ENCODE measurements around the gene JAK1. TPM values are rescaled to one million over a fixed set of nuclear protein-coding genes. Genes with fewer than 3 reads are reported as not detected.

The JAK1 gene
- total and polyA plus RNA-seq, 9 of the 15 experiments (the other 6 are each of a cell fraction or from before 2014, with no cell fraction given), result 9.7 to 44.1 (median 42.5) TPM

- TF ChIP-seq PKNOX1 (IDR thresholded peaks at IDR 0.05) (no peak), MAFF (IDR thresholded peaks at IDR 0.05; ENCODE audit: low read length) (peak; percentile 56), ZNF408 (CRISPR knock-in tag; IDR thresholded peaks at IDR 0.05; ENCODE audit: low read depth) (no peak), PATZ1 (CRISPR knock-in tag; IDR thresholded peaks at IDR 0.05; ENCODE audit: borderline replicate concordance) (no peak), FOXP4 (CRISPR knock-in tag; IDR thresholded peaks at IDR 0.05; ENCODE audit: borderline replicate concordance) (no peak), ZBTB12 (CRISPR knock-in tag; IDR thresholded peaks at IDR 0.05) (no peak), MTA2 (IDR thresholded peaks at IDR 0.05; ENCODE audit: low read depth) (no peak), YY1 (IDR thresholded peaks at IDR 0.05; ENCODE audit: borderline replicate concordance in 1 of 3, control insufficient read depth in 1 of 3, extremely low read depth in 1 of 3, insufficient read depth in 3 of 3, insufficient read length in 1 of 3, insufficient replicate concordance in 2 of 3, low read depth in 1 of 3, low read length in 2 of 3) (no peak), POLR2H (tag; IDR thresholded peaks at IDR 0.05; ENCODE audit: low read depth) (no peak), ZHX1 (conservative IDR thresholded peaks at IDR 0.05; ENCODE audit: low read length) (no peak), ZEB2 (IDR thresholded peaks at IDR 0.05) (no peak)
Observed at GRCh38 chr1:64890699-64891447, 75.5 kb downstream of the JAK1 start (continued).

All from K562 (cell line).